Measurements from ENCODE around the gene TYR. TPM values are rescaled to one million over a fixed set of nuclear protein-coding genes. Genes with fewer than 3 reads are reported as not detected.
"Not testable (repeated sequence)": the region's sequence is repeated elsewhere in the genome, so short reads cannot be mapped to it uniquely, and the experiment has no call there.

Gene TYR
- total RNA-seq, 4 donors from 2014 or later, result 4.2 to 11.4 (median 10.9) TPM

- intact Hi-C loops (cut with DNase I; ENCODE audit: low total_unique reads), result no loop called here
- TF ChIP-seq POLR2A (IDR thresholded peaks at IDR 0.05) (no peak), CTCF (IDR thresholded peaks at IDR 0.05) (no peak)
- no peak for DNase-seq (ENCODE audit: low spot score in 2 of 2)
- 86 to 90% methylated on average over 2 of the region's 2 CpGs for WGBS, 2 donors
- H3K4me3 ChIP-seq (ENCODE audit: low read depth, poor library complexity, severe bottlenecking), result no peak overlapping the region
Observed at GRCh38 chr11:89321401-89321800, 143.7 kb downstream of the TYR start.

DNA sequence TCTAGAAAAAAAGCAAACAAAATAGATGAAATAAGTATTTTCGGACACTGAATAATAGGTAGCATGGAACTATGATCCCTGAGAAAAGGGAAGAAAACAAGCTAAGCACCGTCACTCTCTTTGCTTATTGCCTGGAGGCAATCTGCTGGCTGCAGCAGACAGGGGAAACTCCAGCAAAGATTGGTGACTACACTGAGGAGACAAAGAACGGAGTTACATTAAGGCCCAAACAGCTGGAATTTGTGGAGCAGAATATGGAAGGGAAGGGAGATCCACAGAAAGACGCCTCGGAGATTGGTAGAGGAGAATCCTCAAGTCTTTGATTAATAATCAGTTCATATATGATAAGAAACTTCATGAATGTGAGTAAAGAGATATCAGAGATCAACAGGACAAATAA, 150.2 kb downstream of the TYR start:
- WGBS, 2 donors, result 58 to 75% methylated on average over 5 of the region's 5 CpGs
- intact Hi-C loops (cut with DNase I; ENCODE audit: low total_unique reads), result no loop called here
- no peak overlapping the region for H3K4me3 ChIP-seq (ENCODE audit: low read depth, poor library complexity, severe bottlenecking)
- TF ChIP-seq CTCF (IDR thresholded peaks at IDR 0.05) (no peak), POLR2A (IDR thresholded peaks at IDR 0.05) (no peak)
- no peak for DNase-seq (ENCODE audit: low spot score in 2 of 2)

- H3K4me3 ChIP-seq (ENCODE audit: low read depth, poor library complexity, severe bottlenecking); DNase-seq (ENCODE audit: low spot score in 2 of 2); intact Hi-C loops (cut with DNase I; ENCODE audit: low total_unique reads): not testable (repeated sequence)
- WGBS, 2 donors, result 55 to 62% methylated on average over 4 of the region's 4 CpGs
Observed at GRCh38 chr11:89331940-89332339, 154.3 kb downstream of the TYR start.

GRCh38 chr11:89333704-89334103, 156.0 kb downstream of the TYR start:
- H3K4me3 ChIP-seq (ENCODE audit: low read depth, poor library complexity, severe bottlenecking); DNase-seq (ENCODE audit: low spot score in 2 of 2); intact Hi-C loops (cut with DNase I; ENCODE audit: low total_unique reads): not testable (repeated sequence)
- 28 to 32% methylated on average over 1 of the region's 1 CpG for WGBS, 2 donors

DNA sequence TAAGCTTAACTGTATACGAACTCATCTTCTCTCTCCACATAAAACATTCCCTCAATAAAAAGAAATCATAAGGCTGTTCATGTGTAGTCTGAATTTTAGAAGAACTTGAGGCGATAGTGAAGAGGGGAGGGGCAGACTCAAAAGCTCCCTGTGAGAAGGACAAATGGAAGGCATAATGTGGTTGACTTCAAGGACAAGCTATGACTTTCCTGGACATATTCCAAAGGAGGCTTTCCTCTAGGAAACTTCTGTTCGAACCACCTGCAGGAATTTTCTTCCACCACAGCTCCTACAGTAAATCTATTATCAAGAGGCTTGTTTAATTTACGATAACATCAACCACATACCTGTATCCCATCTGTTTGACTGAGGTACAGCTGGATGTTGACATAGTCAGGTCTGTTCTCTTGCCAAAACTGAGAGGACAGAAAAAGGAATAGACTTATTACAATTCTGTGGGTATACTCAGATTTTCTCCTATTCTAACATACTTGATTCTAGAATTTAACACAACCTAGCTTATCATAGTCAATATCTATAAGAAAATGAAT, 159.5 kb downstream of the TYR start:
- intact Hi-C loops (cut with DNase I; ENCODE audit: low total_unique reads); H3K4me3 ChIP-seq (ENCODE audit: low read depth, poor library complexity, severe bottlenecking); DNase-seq (ENCODE audit: low spot score in 2 of 2): not testable (repeated sequence)
- WGBS, 2 donors, result 66 to 74% methylated on average over 4 of the region's 4 CpGs

DNA sequence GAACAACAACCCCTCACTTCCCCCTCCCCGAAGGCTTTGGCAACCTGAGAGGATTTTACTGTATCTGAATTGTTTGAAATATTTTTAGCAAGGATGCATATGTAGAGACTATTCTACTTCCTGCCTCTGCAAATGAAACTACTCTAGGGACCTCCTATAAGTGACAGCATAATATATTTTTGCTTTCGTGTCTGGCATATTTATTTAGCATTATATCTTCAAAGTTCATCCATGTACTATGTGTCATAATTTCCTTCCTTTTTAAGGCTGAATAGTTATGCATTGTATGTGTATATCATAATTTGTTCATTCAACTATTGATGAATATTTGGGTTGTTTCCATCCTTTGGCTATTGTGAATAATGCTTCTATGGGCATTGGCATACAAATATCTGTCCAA, 160.4 kb downstream of the TYR start:
- H3K4me3 ChIP-seq (ENCODE audit: low read depth, poor library complexity, severe bottlenecking); DNase-seq (ENCODE audit: low spot score in 2 of 2); intact Hi-C loops (cut with DNase I; ENCODE audit: low total_unique reads): not testable (repeated sequence)
- 43 to 45% methylated on average over 2 of the region's 2 CpGs for WGBS, 2 donors

- intact Hi-C loops (cut with DNase I; ENCODE audit: low total_unique reads); H3K4me3 ChIP-seq (ENCODE audit: low read depth, poor library complexity, severe bottlenecking): not testable (repeated sequence)
- DNase-seq (ENCODE audit: low spot score in 2 of 2), result peak in 1 of 2 donors; percentile 28
Observed at GRCh38 chr11:89340450-89340849, 162.8 kb downstream of the TYR start.

DNA sequence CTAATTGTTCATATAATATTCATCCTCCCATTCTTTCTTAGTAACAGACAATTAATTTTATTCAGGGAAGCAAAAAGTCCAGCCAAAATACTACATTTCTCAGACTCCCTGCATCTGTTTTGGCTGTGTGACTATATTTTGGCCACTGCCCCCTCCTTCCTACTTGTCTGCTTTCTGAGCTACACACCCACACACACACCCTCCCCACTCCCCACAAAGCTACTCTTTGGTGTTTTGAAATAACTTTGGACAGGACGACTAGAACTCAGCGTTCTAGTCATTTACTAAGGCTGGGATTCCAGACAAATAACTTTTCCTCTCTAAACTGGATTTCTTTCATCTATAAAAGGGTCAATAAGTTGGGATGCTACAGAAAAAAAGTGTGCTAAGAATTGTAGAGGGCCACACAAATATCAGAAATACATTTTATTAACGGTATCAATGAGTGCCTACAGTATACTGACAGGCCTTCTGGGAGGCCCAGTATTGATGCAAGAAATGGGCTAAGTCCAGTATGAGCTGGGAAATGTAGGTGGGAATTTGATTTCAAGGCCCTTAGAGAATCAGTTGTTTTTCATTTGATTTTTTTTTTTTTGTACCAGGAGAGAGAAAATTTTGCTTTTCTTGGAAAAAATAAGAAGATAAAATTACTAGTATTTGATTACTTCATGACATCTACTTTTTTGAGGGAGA, 165.4 kb downstream of the TYR start:
- intact Hi-C loops (cut with DNase I; ENCODE audit: low total_unique reads); H3K4me3 ChIP-seq (ENCODE audit: low read depth, poor library complexity, severe bottlenecking): not testable (repeated sequence)
- peak in 1 of 2 donors; percentile 69 for DNase-seq (ENCODE audit: low spot score in 2 of 2)
- WGBS, 2 donors, result 42 to 63% methylated on average over 3 of the region's 3 CpGs

Other genes starting within 250 kb of the TYR start
- gene GRM5, start 111.9 kb upstream of the TYR start, total RNA-seq, result not detected